ENCODE data around the gene TCP11L2.

Gene TCP11L2

GRCh38 chr12:106303202-106303820 is 778 bp downstream of the TCP11L2 start:
- H3K4me3 ChIP-seq (ENCODE audit: low read depth, low read length) = peak overlapping the region; percentile 95
- no peak for TF ChIP-seq CTCF (IDR thresholded peaks at IDR 0.05; ENCODE audit: low read depth, low read length)
- peak; percentile 73 for DNase-seq (ENCODE audit: low read depth, low spot score)
- in situ Hi-C loops (cut with HindIII; ENCODE audit: low sequenced_read_pairs) = no loop called here

GRCh38 chr12:106304001-106304421 is 1.5 kb downstream of the TCP11L2 start:
- no peak for DNase-seq (ENCODE audit: low read depth, low spot score)
- in situ Hi-C loops (cut with HindIII; ENCODE audit: low sequenced_read_pairs) = no loop called here
- H3K4me3 ChIP-seq (ENCODE audit: low read depth, low read length) = no peak overlapping the region
- no peak for TF ChIP-seq CTCF (IDR thresholded peaks at IDR 0.05; ENCODE audit: low read depth, low read length)

- H3K4me3 ChIP-seq (ENCODE audit: low read depth, low read length) = no peak overlapping the region
- DNase-seq (ENCODE audit: low read depth, low spot score) = no peak
- TF ChIP-seq CTCF (IDR thresholded peaks at IDR 0.05; ENCODE audit: low read depth, low read length) = no peak
- in situ Hi-C loops (cut with HindIII; ENCODE audit: low sequenced_read_pairs) = no loop called here
Observed at GRCh38 chr12:106304797-106305196, 2.3 kb downstream of the TCP11L2 start.

GRCh38 chr12:106305376-106305775 is 2.8 kb downstream of the TCP11L2 start:
- H3K4me3 ChIP-seq (ENCODE audit: low read depth, low read length) = no peak overlapping the region
- no peak for DNase-seq (ENCODE audit: low read depth, low spot score)
- in situ Hi-C loops (cut with HindIII; ENCODE audit: low sequenced_read_pairs) = no loop called here
- TF ChIP-seq CTCF (IDR thresholded peaks at IDR 0.05; ENCODE audit: low read depth, low read length) = no peak

GRCh38 chr12:106307181-106307580 is 4.6 kb downstream of the TCP11L2 start:
- H3K4me3 ChIP-seq (ENCODE audit: low read depth, low read length) = no peak overlapping the region
- no peak for DNase-seq (ENCODE audit: low read depth, low spot score)
- TF ChIP-seq CTCF (IDR thresholded peaks at IDR 0.05; ENCODE audit: low read depth, low read length) = no peak
- in situ Hi-C loops (cut with HindIII; ENCODE audit: low sequenced_read_pairs) = no loop called here

GRCh38 chr12:106308121-106308520 is 5.6 kb downstream of the TCP11L2 start:
- in situ Hi-C loops (cut with HindIII; ENCODE audit: low sequenced_read_pairs) = no loop called here
- no peak for TF ChIP-seq CTCF (IDR thresholded peaks at IDR 0.05; ENCODE audit: low read depth, low read length)
- no peak for DNase-seq (ENCODE audit: low read depth, low spot score)
- no peak overlapping the region for H3K4me3 ChIP-seq (ENCODE audit: low read depth, low read length)
